Choroid plexus epithelial cell (primary cell): ENCODE measurements around the gene ACVR1B.

Experiments used
- DNase-seq: peaks from one replicate; pipeline ENCODE4 v3.0.0-alpha.2; 2010; ENCODE audit warnings: low read depth
- H3K4me3 ChIP-seq: 2 replicates; pipeline ENCODE4 v1.5.1; 2011; ENCODE audit warnings: low read depth, mild to moderate bottlenecking, control low read depth, low read length, moderate library complexity
- TF ChIP-seq, protein P1 (sequence below): conservative IDR thresholded peaks from 2 replicates; pipeline ENCODE4 v1.5.1; 2011; ENCODE audit warnings: low read depth, mild to moderate bottlenecking, control low read depth, inconsistent platforms, low read length, moderate library complexity

Gene ACVR1B

GRCh38 chr12:51992246-51992645 lies 40.7 kb downstream of the ACVR1B start:
- no peak overlapping the region for H3K4me3 ChIP-seq
- TF ChIP-seq, protein P1, sequence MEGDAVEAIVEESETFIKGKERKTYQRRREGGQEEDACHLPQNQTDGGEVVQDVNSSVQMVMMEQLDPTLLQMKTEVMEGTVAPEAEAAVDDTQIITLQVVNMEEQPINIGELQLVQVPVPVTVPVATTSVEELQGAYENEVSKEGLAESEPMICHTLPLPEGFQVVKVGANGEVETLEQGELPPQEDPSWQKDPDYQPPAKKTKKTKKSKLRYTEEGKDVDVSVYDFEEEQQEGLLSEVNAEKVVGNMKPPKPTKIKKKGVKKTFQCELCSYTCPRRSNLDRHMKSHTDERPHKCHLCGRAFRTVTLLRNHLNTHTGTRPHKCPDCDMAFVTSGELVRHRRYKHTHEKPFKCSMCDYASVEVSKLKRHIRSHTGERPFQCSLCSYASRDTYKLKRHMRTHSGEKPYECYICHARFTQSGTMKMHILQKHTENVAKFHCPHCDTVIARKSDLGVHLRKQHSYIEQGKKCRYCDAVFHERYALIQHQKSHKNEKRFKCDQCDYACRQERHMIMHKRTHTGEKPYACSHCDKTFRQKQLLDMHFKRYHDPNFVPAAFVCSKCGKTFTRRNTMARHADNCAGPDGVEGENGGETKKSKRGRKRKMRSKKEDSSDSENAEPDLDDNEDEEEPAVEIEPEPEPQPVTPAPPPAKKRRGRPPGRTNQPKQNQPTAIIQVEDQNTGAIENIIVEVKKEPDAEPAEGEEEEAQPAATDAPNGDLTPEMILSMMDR = no peak
- no peak for DNase-seq

GRCh38 chr12:51994539-51994820 lies 43.0 kb downstream of the ACVR1B start:
- TF ChIP-seq, protein P1 = no peak
- no peak overlapping the region for H3K4me3 ChIP-seq

GRCh38 chr12:51994959-51995358 lies 43.5 kb downstream of the ACVR1B start:
- no peak overlapping the region for H3K4me3 ChIP-seq
- TF ChIP-seq, protein P1 = no peak
- no peak for DNase-seq

More at GRCh38 chr12:51994539-51994820, 43.0 kb downstream of the ACVR1B start:
- DNase-seq = no peak

GRCh38 chr12:51997136-51997535 lies 45.6 kb downstream of the ACVR1B start:
- H3K4me3 ChIP-seq = no peak overlapping the region
- no peak for DNase-seq
- TF ChIP-seq, protein P1 = no peak

GRCh38 chr12:52003016-52003550 lies 51.6 kb downstream of the ACVR1B start:
- no peak for DNase-seq
- TF ChIP-seq, protein P1 = no peak
- no peak overlapping the region for H3K4me3 ChIP-seq

DNA sequence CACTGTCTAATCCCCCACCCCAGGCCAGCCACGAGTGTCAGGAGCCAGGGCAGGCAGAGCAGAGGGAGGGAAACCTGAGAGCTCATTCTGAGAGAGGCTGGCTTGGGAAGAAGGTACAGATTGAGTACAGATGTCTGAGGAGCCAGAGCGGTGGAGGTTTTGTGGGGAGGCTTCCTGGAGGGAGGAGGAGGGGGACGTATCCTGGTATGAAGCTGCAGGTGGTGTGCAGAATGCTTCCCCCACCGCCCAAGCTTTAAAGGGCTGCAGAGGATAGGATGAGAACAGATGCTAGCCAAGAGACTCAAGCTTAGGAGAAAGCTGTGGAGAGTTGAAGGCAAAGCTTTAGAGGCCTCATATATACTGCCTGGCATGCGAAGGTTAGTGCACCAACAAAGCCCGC lies 52.1 kb downstream of the ACVR1B start:
- no peak overlapping the region for H3K4me3 ChIP-seq
- DNase-seq = no peak
- TF ChIP-seq, protein P1 = no peak

DNA sequence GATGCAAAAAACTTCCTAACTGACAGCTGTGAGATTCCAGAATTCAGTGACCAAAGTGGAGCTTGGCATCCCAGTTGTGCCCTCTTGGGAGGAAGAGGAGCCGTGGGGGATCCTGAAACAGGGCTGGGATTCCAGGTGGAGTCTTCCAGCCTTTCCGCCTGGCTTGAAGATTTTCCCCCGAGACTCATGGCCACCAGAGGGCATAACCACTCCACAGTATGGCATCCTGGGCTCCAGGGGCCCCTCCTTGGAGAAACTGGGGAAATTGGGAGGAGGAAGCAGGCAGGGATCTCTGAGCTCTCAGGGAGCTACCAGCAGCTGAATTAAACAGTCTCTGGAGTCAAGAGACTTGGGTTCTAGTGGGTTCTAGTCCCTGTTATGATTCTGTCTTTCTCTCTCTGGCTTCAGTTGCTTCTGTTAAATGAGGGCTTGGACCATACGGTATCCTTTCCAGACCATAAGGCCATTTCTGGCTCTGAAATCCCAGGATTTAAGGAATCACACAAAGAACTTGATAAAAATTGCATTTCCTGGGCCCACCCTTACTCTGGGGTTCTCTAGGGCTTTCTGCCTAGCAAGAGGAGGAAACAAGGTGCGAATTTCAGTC lies 52.6 kb downstream of the ACVR1B start:
- H3K4me3 ChIP-seq = no peak overlapping the region
- TF ChIP-seq, protein P1 = peak; percentile 85
- DNase-seq = peak; percentile 66
